IPS-20b (cell line): ENCODE measurements around the gene TRIM63.

Experiments
- H3K27ac ChIP-seq: one replicate; pipeline ENCODE4 v1.5.1; 2013; ENCODE audit warnings: low read length
- H3K27me3 ChIP-seq: 2 replicates; pipeline ENCODE4 v1.6.1; 2013; ENCODE audit warnings: mild to moderate bottlenecking, low read length, inconsistent platforms; ENCODE audit not compliant: insufficient read depth
- H3K36me3 ChIP-seq: 2 replicates; pipeline ENCODE4 v1.6.1; 2013; ENCODE audit warnings: low read depth, mild to moderate bottlenecking, inconsistent platforms, low read length, moderate library complexity; ENCODE audit not compliant: insufficient read depth
- H3K4me1 ChIP-seq: 2 replicates; pipeline ENCODE4 v1.6.1; 2013; ENCODE audit warnings: mild to moderate bottlenecking, control low read depth, inconsistent platforms, low read length, moderate library complexity; ENCODE audit not compliant: insufficient read depth
- H3K4me3 ChIP-seq: 2 replicates; pipeline ENCODE4 v1.5.1; 2013; ENCODE audit warnings: mild to moderate bottlenecking, low read length, inconsistent platforms
- H3K9ac ChIP-seq: 2 replicates; pipeline ENCODE4 v1.6.1; 2013; ENCODE audit warnings: low read depth, mild to moderate bottlenecking, inconsistent platforms, low read length, moderate library complexity
- H3K9me3 ChIP-seq: 2 replicates; pipeline ENCODE4 v1.6.1; 2013; ENCODE audit warnings: mild to moderate bottlenecking, low read depth, low read length, inconsistent platforms; ENCODE audit not compliant: insufficient read depth

The TRIM63 gene

GRCh38 chr1:26019641-26020315, 47.7 kb downstream of the TRIM63 start:
- Histone ChIP-seq H3K27ac (no peak overlapping the region), H3K4me1 (no peaks in the 10 kb centered on the region), H3K4me3 (no peak overlapping the region), H3K27me3 (no peaks in the 10 kb centered on the region), H3K36me3 (no peaks in the 10 kb centered on the region), H3K9ac (no peak overlapping the region), H3K9me3 (no peaks in the 10 kb centered on the region)

GRCh38 chr1:26017606-26018005, 49.8 kb downstream of the TRIM63 start:
- Histone ChIP-seq H3K27ac (no peak overlapping the region), H3K4me1 (no peaks in the 10 kb centered on the region), H3K9ac (no peak overlapping the region), H3K4me3 (no peak overlapping the region), H3K9me3 (no peaks in the 10 kb centered on the region), H3K27me3 (no peaks in the 10 kb centered on the region), H3K36me3 (no peaks in the 10 kb centered on the region)

- Histone ChIP-seq H3K4me3 (no peak overlapping the region), H3K9ac (0 out of 2 replicates have a peak overlapping the region, but pooled peaks have one; percentile 21), H3K4me1 (no peaks in the 10 kb centered on the region), H3K9me3 (no peaks in the 10 kb centered on the region), H3K36me3 (no peaks in the 10 kb centered on the region), H3K27me3 (no peaks in the 10 kb centered on the region), H3K27ac (no peak overlapping the region)
Observed at GRCh38 chr1:26016953-26017545, 50.4 kb downstream of the TRIM63 start.

GRCh38 chr1:26016258-26016952, 51.0 kb downstream of the TRIM63 start:
- no peak overlapping the region for H3K27ac ChIP-seq
- H3K9ac ChIP-seq = 0 out of 2 replicates have a peak overlapping the region, but pooled peaks have one; percentile 21
- H3K9me3 ChIP-seq = no peaks in the 10 kb centered on the region
- no peaks in the 10 kb centered on the region for H3K36me3 ChIP-seq
- no peaks in the 10 kb centered on the region for H3K4me1 ChIP-seq
- H3K27me3 ChIP-seq = no peaks in the 10 kb centered on the region
- no peak overlapping the region for H3K4me3 ChIP-seq

DNA sequence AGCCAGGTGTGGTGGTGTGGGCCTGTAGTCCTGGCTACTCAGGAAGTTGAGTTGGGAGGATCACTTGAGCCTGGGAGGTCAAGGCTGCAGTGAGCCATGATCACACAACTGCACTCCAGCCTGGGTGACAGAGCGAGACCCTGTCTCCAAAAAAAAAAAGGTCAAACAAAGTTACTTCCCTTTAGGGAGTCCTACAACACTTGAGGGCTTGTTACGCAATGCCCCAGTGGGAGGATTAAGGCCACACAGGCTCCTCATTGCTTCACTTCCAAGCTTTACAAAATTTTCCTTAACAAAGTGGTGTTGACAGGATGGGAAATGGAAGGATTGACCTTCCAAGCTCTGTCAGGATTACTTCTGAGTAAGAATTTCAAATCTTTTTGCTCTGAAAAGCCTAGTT, 52.1 kb downstream of the TRIM63 start:
- Histone ChIP-seq H3K9me3 (no peaks in the 10 kb centered on the region), H3K36me3 (no peaks in the 10 kb centered on the region), H3K9ac (no peak overlapping the region), H3K4me3 (no peak overlapping the region), H3K27me3 (no peaks in the 10 kb centered on the region), H3K4me1 (peaks cover 3% of the 10 kb centered on the region; the same call in 1 of the 2 replicates), H3K27ac (no peak overlapping the region)

DNA sequence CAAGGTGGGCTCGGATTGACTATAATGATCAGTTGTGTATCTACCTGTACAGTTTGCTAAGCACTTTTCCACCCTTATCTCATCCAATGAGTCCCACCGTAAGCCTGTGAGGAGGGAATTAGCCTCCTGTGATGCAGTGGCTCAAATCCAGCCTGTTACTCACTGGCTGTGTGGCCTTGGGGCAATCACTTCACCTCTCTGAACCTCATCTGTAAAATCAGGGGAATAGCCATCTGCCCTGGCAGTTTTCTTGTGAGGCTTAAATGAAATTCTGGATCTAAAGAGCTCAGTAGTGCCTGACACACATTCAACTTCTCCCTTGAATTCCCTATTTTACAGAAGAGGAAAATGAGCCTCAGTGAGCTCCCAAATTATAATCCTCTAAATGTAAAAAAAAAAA, 53.3 kb downstream of the TRIM63 start:
- Histone ChIP-seq H3K27ac (no peak overlapping the region), H3K36me3 (no peaks in the 10 kb centered on the region), H3K4me1 (peaks cover 5% of the 10 kb centered on the region; the same call in 1 of the 2 replicates), H3K9me3 (no peaks in the 10 kb centered on the region), H3K9ac (no peak overlapping the region), H3K27me3 (no peaks in the 10 kb centered on the region), H3K4me3 (no peak overlapping the region)

DNA sequence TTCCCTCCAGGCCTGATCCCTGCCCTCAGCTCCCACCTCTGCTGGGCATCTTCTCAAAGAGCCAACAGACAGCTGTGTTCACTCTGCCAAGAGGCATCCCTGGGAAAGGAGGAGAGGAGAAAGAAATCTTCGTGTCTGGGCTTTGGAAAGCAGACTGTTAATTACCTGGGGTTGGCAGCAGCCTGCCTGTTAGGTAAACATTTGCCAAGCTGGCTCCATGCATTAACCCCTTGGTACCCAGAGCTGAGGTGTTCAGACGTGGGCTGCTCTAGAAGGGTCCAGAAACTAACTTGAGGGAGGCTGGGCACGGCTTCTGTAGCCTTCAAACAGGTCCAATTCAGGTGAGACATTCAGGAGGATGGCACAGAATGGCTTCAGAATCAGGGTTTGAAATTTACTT, 54.6 kb downstream of the TRIM63 start:
- H3K27ac ChIP-seq = no peak overlapping the region
- peaks cover 5% of the 10 kb centered on the region; the same call in 1 of the 2 replicates for H3K4me1 ChIP-seq
- H3K4me3 ChIP-seq = no peak overlapping the region
- H3K9me3 ChIP-seq = no peaks in the 10 kb centered on the region
- no peak overlapping the region for H3K9ac ChIP-seq
- no peaks in the 10 kb centered on the region for H3K27me3 ChIP-seq
- H3K36me3 ChIP-seq = no peaks in the 10 kb centered on the region

DNA sequence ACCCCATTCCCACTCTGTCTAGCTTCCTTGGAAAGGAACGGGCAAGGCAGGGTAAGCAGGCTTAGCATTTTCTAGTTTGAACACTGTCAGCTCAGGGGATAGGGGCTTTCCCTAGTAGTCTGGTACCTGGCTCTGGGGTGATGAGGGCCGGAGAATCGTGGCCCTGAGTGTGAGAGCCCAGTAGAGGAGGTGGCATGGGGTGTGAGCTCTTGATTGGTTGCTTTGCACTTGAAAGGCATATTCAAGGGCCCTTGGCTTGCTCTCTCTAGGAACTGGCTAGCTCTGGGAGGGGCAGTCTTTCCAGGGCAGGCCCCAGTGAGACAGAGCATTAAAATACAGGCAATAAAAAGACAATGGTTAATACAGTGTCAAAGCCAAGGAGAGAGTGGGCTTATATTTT, 56.6 kb downstream of the TRIM63 start:
- Histone ChIP-seq H3K36me3 (no peaks in the 10 kb centered on the region), H3K27ac (no peak overlapping the region), H3K27me3 (no peaks in the 10 kb centered on the region), H3K9me3 (no peaks in the 10 kb centered on the region), H3K9ac (no peak overlapping the region), H3K4me3 (no peak overlapping the region), H3K4me1 (peaks cover 5% of the 10 kb centered on the region; the same call in 1 of the 2 replicates)

- Histone ChIP-seq H3K4me1 (peaks cover 5% of the 10 kb centered on the region; the same call in 1 of the 2 replicates), H3K27ac (no peak overlapping the region), H3K9ac (no peak overlapping the region), H3K4me3 (no peak overlapping the region), H3K27me3 (no peaks in the 10 kb centered on the region), H3K36me3 (no peaks in the 10 kb centered on the region), H3K9me3 (no peaks in the 10 kb centered on the region)
Observed at GRCh38 chr1:26009796-26010447, 57.5 kb downstream of the TRIM63 start.

DNA sequence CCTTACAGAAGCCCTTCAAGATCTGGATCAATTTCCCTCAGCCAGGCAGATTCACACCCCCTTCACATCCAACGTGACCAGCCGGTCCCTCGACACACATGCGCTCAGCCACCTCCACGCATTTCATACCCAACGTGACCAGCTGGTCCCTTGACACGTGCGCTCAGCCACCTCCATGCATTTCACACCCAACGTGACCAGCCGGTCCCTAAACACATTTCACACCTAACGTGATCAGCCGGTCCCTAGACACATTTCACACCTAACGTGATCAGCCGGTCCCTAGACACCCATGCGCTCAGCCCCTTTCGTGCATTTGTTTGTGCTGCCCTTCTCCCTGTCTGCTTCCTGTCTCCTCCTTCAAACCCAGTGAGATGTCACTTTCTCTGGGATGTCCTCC, 60.7 kb downstream of the TRIM63 start:
- H3K9ac ChIP-seq = no peak overlapping the region
- peaks cover 5% of the 10 kb centered on the region; the same call in 1 of the 2 replicates for H3K4me1 ChIP-seq
- no peaks in the 10 kb centered on the region for H3K36me3 ChIP-seq
- no peak overlapping the region for H3K27ac ChIP-seq
- no peak overlapping the region for H3K4me3 ChIP-seq
- no peaks in the 10 kb centered on the region for H3K9me3 ChIP-seq
- H3K27me3 ChIP-seq = no peaks in the 10 kb centered on the region

DNA sequence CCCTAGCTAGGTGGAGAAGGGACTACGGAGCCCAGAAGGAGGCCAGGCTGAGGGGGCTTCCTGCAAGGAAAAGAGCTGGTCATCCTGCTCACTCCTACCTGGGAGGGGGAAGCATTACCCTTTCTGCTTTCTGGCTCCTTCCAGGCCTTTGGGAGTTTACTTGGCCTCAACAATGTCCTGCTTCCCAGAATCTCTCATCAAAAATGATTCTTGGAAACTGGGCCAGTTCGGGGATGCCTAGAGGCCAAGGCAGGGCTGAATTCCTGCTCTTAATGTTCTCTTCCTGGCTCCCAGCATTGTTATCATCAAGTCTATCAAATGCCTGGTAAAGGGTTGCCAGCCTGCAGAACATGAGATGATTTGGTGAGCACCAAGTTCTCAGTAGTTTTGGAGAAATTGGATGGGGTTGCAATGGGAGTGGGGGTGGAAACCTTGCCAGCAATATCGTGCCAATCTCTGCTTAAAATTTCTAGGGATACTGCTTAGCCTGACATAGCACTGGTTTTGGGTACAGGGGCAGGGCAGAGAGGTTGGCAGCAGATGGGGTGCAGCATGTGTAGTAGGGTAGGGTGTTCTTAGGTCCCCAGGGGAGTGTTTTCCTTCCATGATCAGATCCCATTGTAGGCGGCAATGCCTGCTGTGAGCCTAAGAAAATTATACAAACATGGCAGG, 61.9 kb downstream of the TRIM63 start:
- Histone ChIP-seq H3K27me3 (no peaks in the 10 kb centered on the region), H3K36me3 (no peaks in the 10 kb centered on the region), H3K4me3 (no peak overlapping the region), H3K9ac (no peak overlapping the region), H3K4me1 (peaks cover 2% of the 10 kb centered on the region; the same call in 1 of the 2 replicates), H3K9me3 (no peaks in the 10 kb centered on the region), H3K27ac (no peak overlapping the region)
